DMS53 treated with DMSO at 0.1 percent for 48 hours (cell line): ENCODE results near the gene CTNND2.

ENCODE experiments used
- DNase-seq: peaks from one replicate; lab custom pipeline; 2025; ENCODE audit not compliant: unreplicated experiment; lab: John Stamatoyannopoulos, UW

CTNND2 gene

DNA sequence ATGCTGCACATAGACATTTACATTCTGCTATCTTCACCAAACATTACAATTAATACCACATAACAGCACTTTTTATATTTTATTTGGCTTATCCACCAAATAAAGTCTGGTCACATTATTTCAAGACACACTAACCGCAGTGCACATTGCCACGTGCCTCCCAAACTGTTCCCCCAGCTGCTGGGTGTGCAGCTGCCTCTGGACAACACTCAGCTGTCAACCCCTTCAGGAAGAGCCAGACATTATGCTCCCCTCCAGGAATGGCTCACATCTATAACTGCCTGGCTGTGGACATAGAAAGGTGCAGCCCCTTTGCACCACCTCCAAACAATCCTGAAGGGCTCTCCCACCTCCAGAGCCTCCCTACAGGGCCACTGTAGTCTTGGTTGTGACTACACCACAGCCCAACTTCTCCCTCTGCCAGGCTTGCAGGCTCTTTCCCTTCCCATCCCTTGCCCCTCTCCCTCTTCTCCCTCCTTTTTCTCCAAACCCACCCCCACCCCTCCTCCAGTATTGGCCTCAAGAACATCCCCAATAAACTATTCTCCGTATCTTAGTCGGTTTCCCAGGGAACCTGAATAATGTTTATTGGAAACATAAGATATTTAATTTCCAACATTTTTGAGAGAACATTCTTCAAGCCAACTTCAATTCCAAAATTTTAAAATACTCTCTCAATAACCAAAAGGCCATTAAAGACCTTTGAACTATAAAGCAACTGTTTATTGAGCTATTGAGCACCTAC lies 372.3 kb downstream of the CTNND2 start:
- DNase-seq = no peak

DNA sequence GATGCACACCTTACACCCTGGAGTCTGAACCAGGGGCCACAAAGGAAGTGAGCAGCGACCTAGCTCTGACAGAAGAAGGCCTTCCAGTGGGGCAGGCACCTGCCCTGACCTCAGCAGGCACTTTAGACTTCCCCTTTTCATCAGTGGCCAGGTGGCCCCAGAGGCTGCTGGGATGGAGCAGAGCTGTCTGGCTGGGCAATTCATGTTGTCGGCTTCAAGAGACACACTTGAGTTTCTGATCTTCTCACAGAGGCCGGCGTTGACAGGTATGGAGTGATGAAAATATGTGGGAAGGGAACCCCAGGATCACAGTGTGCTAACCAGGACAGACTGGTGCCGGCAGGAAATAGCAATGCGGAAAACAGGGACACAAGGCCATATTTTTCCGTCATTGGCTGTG lies 375.5 kb downstream of the CTNND2 start:
- no peak for DNase-seq

DNA sequence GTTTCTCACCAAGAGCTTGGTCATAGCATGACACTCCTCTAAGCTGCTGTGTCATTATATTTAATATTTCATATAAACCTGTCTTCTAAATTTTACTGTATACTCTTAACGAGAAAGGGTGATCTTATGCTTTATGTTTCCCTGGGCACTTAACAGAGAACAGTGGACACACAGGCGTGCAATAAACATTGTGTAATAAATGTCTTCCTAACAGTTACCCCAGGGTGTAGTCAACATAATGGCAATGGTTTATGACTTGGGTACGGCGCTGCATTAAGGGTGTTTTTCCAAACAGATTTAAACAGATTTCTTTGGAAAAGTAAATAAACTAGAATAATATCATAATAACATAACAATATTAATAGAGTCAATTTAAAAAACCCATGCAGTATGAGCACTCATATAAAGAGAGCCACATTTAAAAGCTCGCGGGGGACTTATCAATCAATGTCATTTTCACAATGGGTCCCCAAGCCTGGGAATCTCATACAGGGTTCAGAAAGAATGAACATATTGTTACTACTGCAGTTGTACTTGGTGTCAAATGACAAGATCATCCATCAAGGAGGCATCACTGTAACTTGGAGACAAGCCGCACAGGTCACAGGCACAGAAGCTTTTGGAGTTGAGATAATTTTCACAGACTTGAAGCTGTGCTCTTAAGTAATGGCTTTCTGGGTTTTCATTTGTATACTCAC lies 376.4 kb downstream of the CTNND2 start:
- no peak for DNase-seq

DNA sequence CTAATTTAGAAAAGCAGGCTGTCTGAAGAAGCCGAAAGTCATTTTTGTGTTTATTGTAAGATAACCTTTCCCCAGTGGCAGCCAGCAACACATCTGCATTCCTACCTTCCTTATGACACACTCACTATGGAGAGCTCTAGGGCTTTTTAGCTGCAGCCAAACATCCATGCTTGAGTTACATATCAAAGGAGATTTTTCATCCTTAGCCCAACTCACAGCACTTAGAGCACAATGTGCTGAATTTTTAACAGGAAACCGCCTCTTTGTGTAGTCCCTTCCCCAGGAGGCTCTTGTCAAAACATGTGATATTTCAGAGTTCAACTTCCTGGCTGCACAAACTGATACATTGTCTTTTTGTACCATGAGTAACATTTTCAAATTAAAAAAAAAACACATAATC lies 379.2 kb downstream of the CTNND2 start:
- no peak for DNase-seq

DNA sequence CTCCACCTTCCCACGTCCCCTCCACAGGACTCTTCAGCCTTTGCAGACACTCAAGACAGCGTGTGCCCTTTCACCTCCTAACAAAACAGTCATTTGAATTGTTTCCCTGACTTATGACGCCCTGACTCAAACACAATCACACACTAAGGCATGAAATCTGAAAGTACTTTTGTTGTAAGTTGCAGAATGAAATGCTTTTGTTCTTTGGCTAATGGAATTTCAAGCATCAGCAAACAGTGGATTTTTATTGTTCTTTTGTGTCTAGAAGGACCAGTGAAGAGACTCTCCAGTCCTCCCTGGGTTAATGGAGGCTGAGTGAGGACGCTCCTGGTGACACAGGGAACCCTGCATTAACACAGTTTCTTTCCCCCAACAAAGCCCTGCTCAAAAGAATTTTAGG lies 380.1 kb downstream of the CTNND2 start:
- DNase-seq = no peak

DNA sequence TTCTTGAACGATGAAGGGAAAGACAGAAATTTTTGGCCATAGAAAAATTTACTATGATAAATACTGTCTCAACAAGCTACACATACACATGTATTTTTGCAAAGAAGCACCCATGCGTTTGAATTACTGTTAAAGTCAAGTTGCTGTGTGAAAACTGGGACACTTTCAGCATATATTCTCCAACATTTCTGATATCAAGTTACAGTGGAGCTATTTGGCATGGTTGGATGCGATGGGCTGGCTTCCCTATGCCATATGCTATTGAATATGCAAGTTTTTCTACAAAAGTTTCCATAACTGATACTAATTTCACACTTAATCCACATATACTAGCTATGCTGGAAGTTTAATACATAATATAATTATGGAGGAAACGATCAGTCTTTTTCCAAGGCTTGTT lies 381.4 kb downstream of the CTNND2 start:
- DNase-seq = no peak

DNA sequence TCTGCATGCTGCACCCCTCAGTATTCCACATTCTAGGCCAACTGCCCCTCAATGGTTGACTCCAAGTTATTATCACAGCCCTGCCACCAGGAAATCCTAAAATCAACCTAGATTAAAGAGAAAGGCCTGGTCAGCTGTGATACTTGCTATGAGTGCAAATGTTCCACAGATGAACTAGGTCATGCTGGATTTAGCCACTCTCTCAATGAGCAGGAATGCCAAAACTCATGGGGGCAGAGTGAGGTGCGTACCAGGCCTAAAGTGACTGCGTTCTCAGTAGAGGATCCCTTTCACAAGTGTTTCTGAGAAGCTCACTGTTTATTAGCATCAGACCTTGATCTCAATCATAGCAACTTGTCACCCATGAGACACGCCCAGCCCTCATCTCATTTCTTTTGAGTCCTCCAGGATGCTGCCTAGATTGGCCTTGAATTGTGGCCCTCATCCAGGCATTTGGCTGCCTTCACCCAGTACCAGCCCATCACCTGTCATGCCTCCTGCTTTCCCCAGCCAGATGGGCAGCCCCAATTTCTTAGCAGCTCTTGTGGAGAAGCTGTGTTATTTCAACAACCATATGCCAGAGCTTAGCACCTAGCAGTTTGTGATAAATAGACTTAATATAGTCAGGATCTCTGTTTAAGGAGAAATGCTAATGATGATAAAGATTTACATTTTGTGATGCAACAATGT lies 383.9 kb downstream of the CTNND2 start:
- no peak for DNase-seq

DNA sequence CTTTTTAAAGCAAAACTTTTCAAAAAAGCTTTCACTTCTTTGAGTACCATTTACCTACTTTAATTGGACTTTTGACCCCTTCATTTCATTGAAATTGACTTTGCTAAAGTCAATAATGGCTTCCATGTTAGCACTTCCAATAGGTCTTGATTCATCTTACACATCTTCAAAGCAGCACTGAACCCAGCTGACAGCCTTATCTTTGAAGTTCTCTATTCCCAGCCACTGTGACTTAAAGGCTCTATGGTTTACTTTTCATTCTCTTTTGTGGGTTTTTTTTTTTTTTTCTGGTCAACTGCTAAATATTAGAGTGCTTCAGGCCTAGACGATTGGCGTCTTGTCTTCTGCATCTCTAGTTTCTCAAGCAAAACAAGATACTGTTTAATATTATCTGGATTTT lies 385.0 kb downstream of the CTNND2 start:
- DNase-seq = no peak

DNA sequence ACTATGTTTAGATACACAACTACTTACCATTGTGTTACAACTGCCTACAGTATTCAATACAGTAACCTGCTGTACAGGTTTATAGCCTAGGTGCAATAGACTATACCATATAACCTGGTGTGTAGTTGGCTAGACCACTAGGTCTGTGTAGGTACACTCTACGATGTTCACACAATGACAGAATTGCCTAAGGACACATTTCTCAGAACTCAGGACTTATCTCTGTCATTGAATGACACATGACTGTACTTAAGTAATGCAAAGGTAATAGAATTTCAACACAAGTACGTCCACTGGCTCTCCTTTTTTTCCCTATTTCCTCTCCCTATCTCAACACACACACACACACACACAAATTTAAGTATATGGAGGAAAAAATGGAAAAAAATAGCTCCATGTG lies 385.6 kb downstream of the CTNND2 start:
- DNase-seq = no peak

DNA sequence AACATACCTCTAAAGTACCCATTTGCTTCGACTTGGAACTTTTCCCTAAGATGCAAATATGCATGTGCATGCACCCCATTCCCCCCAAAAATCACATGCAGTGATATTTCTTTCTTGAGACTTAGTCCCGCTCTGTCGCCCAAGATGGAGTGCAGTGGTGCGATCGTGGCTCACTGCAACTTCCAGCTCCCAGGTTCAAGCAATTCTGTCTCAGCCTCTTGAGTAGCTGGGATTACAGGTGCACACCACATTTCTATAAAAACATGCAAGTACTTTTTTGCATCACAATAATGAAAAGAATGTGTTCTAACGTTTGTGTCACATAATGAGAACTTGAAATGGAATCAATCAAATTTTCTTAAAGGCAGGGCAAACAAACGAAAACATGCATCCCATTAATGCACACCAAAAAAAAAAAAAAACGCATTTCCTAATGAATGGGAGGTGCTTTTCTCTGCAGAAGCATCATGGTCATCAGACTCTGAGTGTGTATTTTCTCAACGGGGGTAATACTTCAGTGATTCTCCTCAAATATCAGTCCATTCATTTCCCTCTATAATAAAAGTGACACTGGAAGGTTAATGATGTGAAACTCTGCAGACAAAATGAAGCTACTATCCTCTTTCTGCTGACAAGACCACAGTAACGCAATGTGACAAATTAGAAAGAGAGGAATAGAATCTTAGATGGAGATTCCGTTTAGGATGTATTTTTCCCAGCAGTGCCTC lies 389.4 kb downstream of the CTNND2 start:
- no peak for DNase-seq

DNA sequence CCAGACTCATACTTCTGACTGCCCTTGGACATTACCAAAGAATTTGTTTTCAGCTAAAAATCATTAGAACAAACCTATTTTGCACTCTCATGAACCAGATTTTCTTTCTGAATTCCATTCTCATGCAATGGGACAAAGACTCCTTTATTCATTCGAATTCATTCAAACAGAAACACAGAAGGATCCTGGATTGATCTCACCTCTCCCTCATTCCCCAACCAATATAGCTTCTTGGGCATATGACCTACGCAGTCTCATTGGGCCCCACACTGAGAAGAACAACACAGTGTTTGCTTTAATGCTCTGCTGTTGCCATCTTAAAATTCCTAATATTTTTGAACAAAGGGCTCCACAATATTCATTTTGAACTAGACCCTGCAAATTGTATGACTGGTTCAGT lies 392.4 kb downstream of the CTNND2 start:
- no peak for DNase-seq

DNA sequence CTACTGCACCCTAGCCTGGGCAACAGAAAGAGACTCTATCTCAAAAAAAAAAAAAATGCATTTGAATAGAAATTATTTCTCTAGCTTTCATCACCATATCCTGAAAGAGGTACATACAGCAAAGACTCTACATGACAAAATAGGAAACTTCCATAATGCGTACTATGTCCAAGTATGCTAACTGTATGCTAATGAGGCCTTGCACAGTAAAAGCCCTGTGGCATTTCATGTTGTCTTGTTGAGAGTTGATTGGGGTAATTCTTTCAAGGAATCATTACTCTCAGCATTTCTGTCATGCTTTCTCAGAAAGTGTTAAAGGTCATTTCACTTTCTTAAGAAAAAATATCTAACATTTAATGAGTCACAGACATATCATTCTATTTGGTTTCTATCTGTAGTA lies 393.4 kb downstream of the CTNND2 start:
- no peak for DNase-seq

DNA sequence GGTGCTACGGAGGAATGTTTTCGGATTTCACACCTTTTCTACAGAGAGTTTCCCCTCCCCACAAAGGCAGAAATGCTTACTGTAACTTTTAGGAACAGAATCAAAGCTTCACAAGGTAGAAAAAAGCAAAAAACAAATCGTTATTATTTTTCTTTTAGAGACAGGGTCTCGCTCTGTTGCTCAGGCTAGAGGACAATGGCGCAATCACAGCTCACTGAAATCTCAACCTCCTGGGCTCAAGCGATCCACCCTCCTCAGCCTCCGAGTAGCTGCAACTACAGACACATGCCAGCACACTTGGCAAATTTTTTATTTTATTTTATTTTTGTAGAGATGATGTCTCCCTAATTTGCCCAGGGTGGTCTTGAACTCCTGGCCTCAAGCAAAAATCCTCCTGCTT lies 394.5 kb downstream of the CTNND2 start:
- DNase-seq = no peak

DNA sequence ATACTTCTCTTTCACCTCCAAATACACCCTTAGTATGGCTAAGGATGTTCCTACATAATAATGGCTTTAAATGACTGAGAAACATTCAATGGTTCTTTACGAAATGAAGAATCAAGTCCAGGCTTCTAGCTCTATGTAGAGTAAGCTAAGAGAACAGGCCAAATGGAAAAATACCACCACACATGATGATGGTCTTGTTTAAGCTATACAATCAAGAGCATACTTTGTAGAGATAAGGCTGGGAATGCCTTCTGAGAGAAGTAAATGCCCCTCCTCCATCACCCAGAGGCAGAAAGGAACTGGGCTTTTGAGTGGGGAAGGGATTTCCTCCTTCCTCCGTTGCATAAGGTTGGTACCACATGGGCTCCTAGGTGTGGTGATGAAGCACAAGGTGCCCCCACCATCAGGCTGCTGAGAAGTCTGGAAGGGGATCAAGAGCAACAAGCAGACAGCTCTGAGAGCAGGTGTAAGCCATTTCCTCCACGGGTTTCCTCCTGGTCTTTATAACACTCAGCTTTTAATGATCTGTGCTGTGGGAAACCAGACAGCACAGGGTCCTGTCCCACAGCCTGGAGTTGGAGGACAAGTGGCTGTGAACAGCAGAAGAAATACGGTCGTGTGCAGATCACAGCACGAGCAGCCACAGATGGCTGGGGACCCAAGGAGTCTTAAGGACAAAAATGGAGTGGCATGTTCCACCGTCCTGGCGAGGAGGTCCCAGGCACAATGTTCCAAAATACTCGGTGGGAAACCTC lies 396.9 kb downstream of the CTNND2 start:
- DNase-seq = no peak

DNA sequence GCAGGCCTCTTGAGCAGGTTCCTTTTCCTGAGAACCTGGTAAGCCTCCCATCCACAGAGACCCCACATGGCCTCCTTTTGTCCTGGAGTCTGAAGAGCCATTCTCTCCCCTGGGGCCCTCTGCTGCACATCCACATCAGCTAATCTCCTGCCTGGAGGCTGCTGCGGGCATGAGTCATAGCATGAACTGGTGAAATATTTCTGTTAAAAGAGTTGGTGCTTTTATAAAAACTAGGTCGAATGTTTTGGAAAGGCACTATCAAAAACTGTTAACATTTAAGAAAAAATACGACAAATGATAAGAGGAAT lies 399.4 kb downstream of the CTNND2 start:
- no peak for DNase-seq

DNA sequence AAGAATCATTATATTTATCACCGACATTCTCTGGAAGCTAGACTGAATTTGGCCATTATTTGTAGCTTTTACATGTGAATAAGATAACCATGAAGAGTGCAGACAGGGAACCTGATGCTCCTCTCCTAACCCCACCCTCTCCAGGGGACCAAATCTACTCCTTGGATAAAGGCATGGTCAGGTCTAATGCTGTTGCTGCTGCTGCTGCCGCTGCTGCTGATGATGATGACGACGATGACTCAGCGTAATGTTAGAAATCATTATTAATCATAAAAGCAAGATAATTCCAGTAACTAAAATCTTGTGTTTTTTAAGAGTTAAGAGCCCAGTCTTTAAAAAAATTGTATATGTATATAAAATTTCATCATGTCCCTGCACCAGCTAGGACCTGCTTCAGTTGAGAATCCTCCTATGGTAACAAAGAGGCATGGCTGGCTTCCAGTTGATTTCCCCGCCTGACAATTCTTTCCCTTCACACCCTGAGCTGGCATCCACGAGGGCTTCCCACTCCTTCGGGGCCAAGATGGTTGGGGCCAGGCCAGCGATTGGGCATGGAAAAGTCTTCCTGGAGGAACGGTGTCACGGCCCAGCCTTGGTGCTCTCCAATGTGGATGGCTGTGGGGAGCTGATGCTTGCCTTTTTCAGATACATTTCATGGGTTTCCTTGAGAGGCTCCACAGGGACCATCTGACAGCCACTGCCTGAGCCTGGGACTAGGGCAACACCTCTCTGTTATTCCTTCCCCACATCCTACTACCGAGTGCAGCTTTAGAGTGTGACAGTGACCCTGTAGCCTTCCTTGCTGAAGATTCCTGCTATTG lies 400.0 kb downstream of the CTNND2 start:
- no peak for DNase-seq

DNA sequence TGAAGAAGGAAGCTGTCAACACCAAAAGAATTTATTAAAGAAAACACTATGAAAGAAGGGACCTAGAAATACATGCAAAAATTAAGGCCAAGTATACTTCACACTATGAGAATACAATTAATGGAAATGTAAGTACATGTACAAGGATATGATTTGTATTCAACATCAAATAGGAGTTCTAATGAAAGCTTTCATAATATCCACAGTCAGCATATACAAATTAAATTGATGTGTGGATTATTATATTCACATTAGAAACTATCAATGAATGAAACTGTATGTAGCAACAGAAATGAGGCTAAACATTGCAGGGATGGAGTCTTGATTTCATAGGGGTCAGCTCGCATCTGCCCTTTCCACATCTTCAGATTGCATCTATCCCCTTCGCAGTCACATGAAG lies 401.5 kb downstream of the CTNND2 start:
- no peak for DNase-seq

DNA sequence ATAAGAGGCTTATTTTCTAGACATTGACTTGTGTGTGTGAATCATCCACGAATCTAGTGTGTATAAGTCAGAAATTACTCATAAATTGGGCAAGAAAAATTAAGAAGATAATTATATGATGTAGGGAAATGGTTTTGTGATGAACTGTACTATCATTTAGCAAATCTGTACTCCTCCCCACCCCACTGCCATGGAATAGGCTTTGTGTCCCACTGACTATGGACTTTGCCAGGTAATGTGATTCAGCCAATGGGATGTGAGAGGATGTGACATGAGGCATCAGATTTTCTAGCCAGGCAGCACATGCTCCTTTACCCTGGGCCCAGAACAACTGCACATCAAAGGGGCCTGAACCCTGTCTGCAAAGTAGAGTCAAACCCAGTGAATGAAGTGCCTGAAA lies 406.6 kb downstream of the CTNND2 start:
- DNase-seq = no peak

DNA sequence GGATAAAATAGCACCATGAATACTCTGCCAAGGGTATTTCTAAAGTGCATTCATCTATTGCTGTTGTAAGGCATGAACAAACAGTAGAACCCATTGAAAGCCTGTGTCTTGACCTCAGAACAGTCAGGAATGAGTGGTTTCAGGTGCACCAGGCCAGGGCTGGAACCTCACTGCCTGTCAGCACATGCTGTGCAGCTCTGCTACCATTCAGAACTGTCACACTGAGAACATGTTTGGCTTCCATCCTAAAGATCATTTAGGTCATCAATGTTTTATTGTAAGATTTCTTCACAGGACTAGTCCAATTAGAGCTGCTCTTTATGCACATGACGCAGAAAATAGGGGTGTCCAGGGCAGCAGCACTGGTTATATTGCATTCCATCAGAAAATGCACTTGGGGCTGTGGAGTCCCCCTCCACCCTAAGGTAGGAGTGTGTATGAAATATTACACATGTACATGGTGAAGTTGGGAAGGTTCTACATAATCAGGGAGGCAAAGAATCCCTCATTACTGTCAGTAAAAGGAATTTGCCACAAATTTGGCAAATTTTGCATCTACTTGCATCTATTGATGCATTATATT lies 408.0 kb downstream of the CTNND2 start:
- no peak for DNase-seq

DNA sequence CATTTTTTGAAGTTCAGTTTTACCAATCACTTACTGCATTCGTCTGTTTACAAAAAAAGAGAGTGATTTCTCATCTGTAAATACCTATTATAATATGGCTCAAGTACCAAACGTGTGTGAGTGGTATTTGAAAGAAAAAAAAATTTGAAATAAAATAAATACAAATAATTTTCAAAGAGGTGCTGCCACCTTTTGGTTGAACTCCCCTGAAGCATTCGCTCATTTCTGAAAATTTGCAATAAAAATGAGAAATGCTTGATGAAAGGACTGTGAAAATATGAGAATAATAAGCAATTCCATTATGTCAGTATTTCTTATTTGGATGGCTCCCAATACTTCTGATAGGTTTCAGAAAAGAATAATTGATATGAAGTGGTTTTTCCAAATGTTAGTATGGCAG lies 409.9 kb downstream of the CTNND2 start:
- DNase-seq = no peak
